ENCODE results near the gene SLC1A2. TPM values are rescaled to one million over a fixed set of nuclear protein-coding genes. Genes with fewer than 3 reads are reported as not detected.

Gene SLC1A2
- total RNA-seq, 2 donors from 2014 or later: 1.3 to 3.3 TPM

- intact Hi-C loops (cut with DNase I): no loop called here
- ATAC-seq: no peak
- DNase-seq: no peak
Measured at GRCh38 chr11:35360055-35360530, 59.3 kb downstream of the SLC1A2 start.

GRCh38 chr11:35359321-35360054 lies 59.9 kb downstream of the SLC1A2 start:
- intact Hi-C loops (cut with DNase I): no loop called here
- ATAC-seq: no peak
- DNase-seq: no peak

- no peak for ATAC-seq
- intact Hi-C loops (cut with DNase I): no loop called here
- DNase-seq: no peak
Measured at GRCh38 chr11:35358391-35358790, 61.0 kb downstream of the SLC1A2 start.

GRCh38 chr11:35357923-35358322 lies 61.4 kb downstream of the SLC1A2 start:
- intact Hi-C loops (cut with DNase I): no loop called here
- DNase-seq (no peak), ATAC-seq (no peak)

GRCh38 chr11:35355102-35355749 lies 64.1 kb downstream of the SLC1A2 start:
- ATAC-seq (no peak), DNase-seq (no peak)
- intact Hi-C loops (cut with DNase I): no loop called here

- ATAC-seq: no peak
- intact Hi-C loops (cut with DNase I): no loop called here
- DNase-seq: no peak
Measured at GRCh38 chr11:35354644-35355043, 64.7 kb downstream of the SLC1A2 start.

- ATAC-seq (peak; percentile 58 to 90), DNase-seq (peak; percentile 73)
- intact Hi-C loops (cut with DNase I): no loop called here
Measured at GRCh38 chr11:35352077-35352888, 67.1 kb downstream of the SLC1A2 start.

- no peak for ATAC-seq
- intact Hi-C loops (cut with DNase I): no loop called here
Measured at GRCh38 chr11:35349897-35350296, 69.5 kb downstream of the SLC1A2 start.

GRCh38 chr11:35348898-35349687 lies 70.3 kb downstream of the SLC1A2 start:
- intact Hi-C loops (cut with DNase I): no loop called here
- ATAC-seq: no peak
- DNase-seq: no peak

More at GRCh38 chr11:35349897-35350296, 69.5 kb downstream of the SLC1A2 start:
- DNase-seq: no peak

- ATAC-seq: peak in 1 of 2 donors; percentile 42
- intact Hi-C loops (cut with DNase I): no loop called here
- no peak for DNase-seq
Measured at GRCh38 chr11:35347921-35348331, 71.4 kb downstream of the SLC1A2 start.

- intact Hi-C loops (cut with DNase I): no loop called here
- ATAC-seq: no peak
- DNase-seq: no peak
Measured at GRCh38 chr11:35347173-35347878, 72.0 kb downstream of the SLC1A2 start.

GRCh38 chr11:35346472-35347156 lies 72.7 kb downstream of the SLC1A2 start:
- intact Hi-C loops (cut with DNase I): no loop called here
- DNase-seq (no peak), ATAC-seq (no peak)

- DNase-seq (peak; percentile 28), ATAC-seq (peak in 1 of 2 donors; percentile 65)
- intact Hi-C loops (cut with DNase I): no loop called here
Measured at GRCh38 chr11:35344681-35345574, 74.4 kb downstream of the SLC1A2 start.

- intact Hi-C loops (cut with DNase I): no loop called here
- no peak for ATAC-seq
- DNase-seq: no peak
Measured at GRCh38 chr11:35343033-35343598, 76.2 kb downstream of the SLC1A2 start.

GRCh38 chr11:35340715-35341114 lies 78.6 kb downstream of the SLC1A2 start:
- ATAC-seq (peak in 1 of 2 donors; percentile 66), DNase-seq (no peak)
- intact Hi-C loops (cut with DNase I): no loop called here

GRCh38 chr11:35340071-35340470 lies 79.3 kb downstream of the SLC1A2 start:
- intact Hi-C loops (cut with DNase I): no loop called here
- ATAC-seq (peak in 1 of 2 donors; percentile 16), DNase-seq (no peak)

- intact Hi-C loops (cut with DNase I): no loop called here
- DNase-seq (no peak), ATAC-seq (no peak)
Measured at GRCh38 chr11:35338921-35339320, 80.4 kb downstream of the SLC1A2 start.

Data from left cardiac atrium (tissue), 4 donors.